IPS-18a (cell line): ENCODE results near the gene CDH4.

Source experiments
- H3K27ac ChIP-seq: one replicate; pipeline ENCODE4 v1.5.1; 2013; ENCODE audit warnings: low read length
- H3K27me3 ChIP-seq: one replicate; pipeline ENCODE4 v1.6.1; 2013; ENCODE audit warnings: mild to moderate bottlenecking, low read length; ENCODE audit not compliant: control insufficient read depth, insufficient read depth
- H3K36me3 ChIP-seq: one replicate; pipeline ENCODE4 v1.6.1; 2013; ENCODE audit warnings: low read depth, low read length; ENCODE audit not compliant: control insufficient read depth
- H3K4me1 ChIP-seq: one replicate; pipeline ENCODE4 v1.6.1; 2013; ENCODE audit warnings: low read depth, low read length; ENCODE audit not compliant: control insufficient read depth
- H3K4me3 ChIP-seq: one replicate; pipeline ENCODE4 v1.5.1; 2013; ENCODE audit warnings: low read length
- H3K9ac ChIP-seq: one replicate; pipeline ENCODE4 v1.6.1; 2013; ENCODE audit warnings: mild to moderate bottlenecking, low read length, moderate library complexity
- H3K9me3 ChIP-seq: one replicate; pipeline ENCODE4 v1.6.1; 2013; ENCODE audit warnings: low read depth, low read length; ENCODE audit not compliant: control insufficient read depth

Gene CDH4

DNA sequence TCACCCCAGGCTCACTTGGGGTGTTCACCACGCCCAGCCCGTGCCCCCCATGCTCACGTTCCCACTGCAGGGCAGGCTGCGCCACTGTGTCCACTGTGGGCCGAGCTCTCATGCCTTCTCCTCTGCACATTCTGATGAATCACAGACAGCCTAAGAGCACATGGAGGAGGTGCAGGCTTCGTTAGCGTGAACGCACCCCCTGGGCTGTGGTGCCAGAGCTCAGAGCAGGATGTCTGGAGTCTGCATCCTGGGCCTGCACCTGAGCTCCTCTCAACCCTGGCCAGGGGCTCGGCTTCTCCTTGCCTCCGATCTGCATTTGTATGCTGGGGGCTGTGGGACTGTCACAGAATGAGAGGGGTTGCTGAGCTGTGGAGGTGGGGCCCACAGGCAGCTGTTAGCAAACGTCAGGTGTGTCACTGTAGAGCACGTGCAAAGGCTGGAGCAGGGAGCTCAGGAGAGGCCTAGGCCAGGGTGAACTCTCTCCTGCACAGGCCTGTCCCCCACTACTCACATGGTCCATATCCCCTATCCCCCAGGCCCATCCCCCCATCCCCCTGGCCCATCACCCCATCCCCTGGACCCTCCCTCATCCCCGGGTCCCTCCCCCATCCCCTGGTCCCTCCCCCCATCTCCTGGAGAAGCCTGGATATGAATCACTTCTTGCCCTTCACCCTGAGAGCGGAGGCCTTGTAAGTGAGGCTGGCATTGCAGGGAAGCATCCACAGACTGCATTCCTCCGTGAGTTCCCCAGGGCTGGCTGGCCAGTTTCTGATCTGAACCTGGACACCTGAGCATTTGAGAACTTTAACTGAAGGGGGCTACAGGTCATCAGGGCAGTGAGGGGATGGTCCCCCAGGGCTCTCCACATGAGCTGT is 504.1 kb downstream of the CDH4 start:
- no peaks in the 10 kb centered on the region for H3K27me3 ChIP-seq
- H3K36me3 ChIP-seq, result no peaks in the 10 kb centered on the region
- peaks cover 9% of the 10 kb centered on the region for H3K4me1 ChIP-seq
- no peak overlapping the region for H3K4me3 ChIP-seq
- no peak overlapping the region for H3K27ac ChIP-seq
- H3K9ac ChIP-seq, result no peak overlapping the region
- no peaks in the 10 kb centered on the region for H3K9me3 ChIP-seq

DNA sequence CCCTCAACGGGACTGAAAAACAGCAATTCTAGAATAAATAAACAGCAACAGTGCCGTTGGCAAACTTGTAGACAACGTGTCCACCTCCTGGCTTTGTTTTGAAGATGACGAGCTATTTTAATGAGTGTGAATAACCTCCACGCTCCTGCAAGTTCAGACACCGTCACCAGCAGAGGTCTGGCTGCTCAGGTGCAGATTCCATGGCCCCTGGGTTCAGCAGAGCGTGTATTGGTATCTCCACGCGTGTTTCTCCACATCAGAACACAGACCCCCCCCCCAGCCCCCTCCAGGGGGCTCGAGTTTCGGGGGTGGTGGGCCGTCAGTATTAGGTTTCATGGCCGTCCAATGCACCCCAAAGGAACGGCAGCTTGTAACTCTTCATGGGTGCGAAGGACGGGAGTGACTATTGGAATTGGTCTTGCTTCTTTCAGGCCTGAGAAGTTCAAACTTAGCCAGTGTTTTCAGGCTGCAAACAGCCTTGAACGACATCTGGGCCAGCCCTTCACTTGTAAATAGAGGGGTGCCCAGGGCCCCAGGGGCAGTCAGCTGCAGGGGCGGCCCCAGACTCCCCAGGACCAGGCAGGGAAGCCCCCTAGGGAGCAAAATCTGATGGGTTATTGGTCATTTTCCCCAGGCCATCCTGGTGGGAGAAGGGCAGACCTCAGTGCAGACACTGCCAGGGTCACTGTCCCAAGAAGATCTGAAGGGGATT is 505.1 kb downstream of the CDH4 start:
- Histone ChIP-seq H3K9me3 (no peaks in the 10 kb centered on the region), H3K4me3 (no peak overlapping the region), H3K9ac (no peak overlapping the region), H3K27me3 (no peaks in the 10 kb centered on the region), H3K4me1 (peaks cover 9% of the 10 kb centered on the region), H3K36me3 (no peaks in the 10 kb centered on the region), H3K27ac (no peak overlapping the region)

- H3K27ac ChIP-seq, result no peak overlapping the region
- peaks cover 9% of the 10 kb centered on the region for H3K4me1 ChIP-seq
- H3K9me3 ChIP-seq, result no peaks in the 10 kb centered on the region
- no peak overlapping the region for H3K9ac ChIP-seq
- no peaks in the 10 kb centered on the region for H3K27me3 ChIP-seq
- no peaks in the 10 kb centered on the region for H3K36me3 ChIP-seq
- no peak overlapping the region for H3K4me3 ChIP-seq
Observed at GRCh38 chr20:61757678-61758563, 505.9 kb downstream of the CDH4 start.

DNA sequence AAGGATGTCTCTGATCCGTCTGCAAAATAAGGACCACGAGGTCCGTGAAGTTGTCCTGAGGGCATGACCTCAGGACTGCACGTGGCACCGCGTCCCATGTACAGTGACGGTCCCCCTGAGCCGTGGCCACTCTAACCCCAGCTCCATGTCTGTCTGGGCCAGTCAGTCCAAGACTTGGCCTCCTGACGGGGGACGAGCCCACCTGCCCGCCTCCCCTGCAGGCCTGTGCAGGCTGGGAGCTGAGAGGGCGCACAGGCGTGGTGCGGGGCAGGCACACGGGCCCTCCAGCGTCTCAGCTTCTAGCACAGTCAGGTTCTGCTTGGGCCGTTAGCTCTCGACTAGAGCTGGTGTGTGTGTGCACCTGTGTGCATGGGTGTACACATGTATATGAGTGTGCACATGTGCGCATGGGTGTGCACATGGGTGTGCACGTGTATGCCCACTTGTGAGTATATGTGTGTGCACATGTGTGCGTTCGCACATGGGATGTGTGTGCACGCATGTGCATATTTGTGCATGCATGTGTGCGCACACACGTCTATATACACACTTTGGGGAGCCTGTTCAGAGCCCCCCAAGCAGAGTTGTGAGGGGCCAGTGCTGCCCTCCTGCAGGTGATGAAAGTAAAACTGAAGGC is 506.6 kb downstream of the CDH4 start:
- no peaks in the 10 kb centered on the region for H3K36me3 ChIP-seq
- H3K4me3 ChIP-seq, result no peak overlapping the region
- no peaks in the 10 kb centered on the region for H3K27me3 ChIP-seq
- no peaks in the 10 kb centered on the region for H3K9me3 ChIP-seq
- H3K4me1 ChIP-seq, result peaks cover 2% of the 10 kb centered on the region
- no peak overlapping the region for H3K27ac ChIP-seq
- H3K9ac ChIP-seq, result no peak overlapping the region

- H3K27me3 ChIP-seq, result no peaks in the 10 kb centered on the region
- H3K36me3 ChIP-seq, result no peaks in the 10 kb centered on the region
- no peaks in the 10 kb centered on the region for H3K9me3 ChIP-seq
- no peak overlapping the region for H3K9ac ChIP-seq
- H3K4me3 ChIP-seq, result no peak overlapping the region
- H3K4me1 ChIP-seq, result no peaks in the 10 kb centered on the region
- H3K27ac ChIP-seq, result no peak overlapping the region
Observed at GRCh38 chr20:61759286-61760065, 507.4 kb downstream of the CDH4 start.

DNA sequence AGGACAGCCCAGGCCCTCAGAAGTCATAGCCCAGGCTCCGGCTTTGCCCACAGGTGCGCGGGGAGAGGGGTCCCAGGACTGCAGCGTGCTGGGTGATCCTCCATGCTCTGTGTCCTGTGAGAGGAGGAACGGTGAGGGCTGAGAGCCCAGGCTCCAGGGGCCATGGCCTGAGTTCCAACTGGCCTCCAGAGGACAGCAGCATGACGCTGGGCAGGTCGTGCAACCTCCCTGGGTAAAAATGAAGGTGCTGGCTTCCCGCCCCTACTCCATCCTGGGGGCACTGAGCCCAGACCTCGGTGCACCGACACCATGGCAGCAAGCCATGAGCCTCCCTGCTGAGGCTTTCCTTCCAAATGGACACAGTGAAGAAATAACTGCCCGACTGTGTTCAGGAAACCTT is 508.3 kb downstream of the CDH4 start:
- H3K4me3 ChIP-seq, result no peak overlapping the region
- no peak overlapping the region for H3K27ac ChIP-seq
- no peaks in the 10 kb centered on the region for H3K9me3 ChIP-seq
- no peak overlapping the region for H3K9ac ChIP-seq
- no peaks in the 10 kb centered on the region for H3K36me3 ChIP-seq
- H3K27me3 ChIP-seq, result no peaks in the 10 kb centered on the region
- no peaks in the 10 kb centered on the region for H3K4me1 ChIP-seq

DNA sequence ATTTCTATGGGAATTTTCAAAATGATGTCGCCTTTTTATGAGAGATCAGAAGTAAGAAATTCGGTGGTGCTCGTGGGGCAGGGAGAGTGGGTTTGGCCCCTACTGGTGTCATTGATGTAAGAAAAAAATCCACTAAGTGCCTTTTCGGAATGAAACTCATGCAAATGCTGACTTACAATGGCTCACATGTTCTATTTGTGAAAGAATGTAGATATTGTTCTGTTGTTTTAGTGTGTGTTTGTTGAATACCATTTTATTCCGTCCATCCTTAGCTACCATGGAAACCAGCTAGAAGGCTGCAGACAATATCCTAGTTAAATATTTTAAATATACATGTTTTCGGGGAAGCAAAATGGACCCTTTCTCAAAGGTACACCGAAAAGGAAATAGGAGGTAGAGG is 508.7 kb downstream of the CDH4 start:
- Histone ChIP-seq H3K4me3 (no peak overlapping the region), H3K27me3 (no peaks in the 10 kb centered on the region), H3K9me3 (no peaks in the 10 kb centered on the region), H3K27ac (no peak overlapping the region), H3K36me3 (no peaks in the 10 kb centered on the region), H3K9ac (no peak overlapping the region), H3K4me1 (no peaks in the 10 kb centered on the region)

DNA sequence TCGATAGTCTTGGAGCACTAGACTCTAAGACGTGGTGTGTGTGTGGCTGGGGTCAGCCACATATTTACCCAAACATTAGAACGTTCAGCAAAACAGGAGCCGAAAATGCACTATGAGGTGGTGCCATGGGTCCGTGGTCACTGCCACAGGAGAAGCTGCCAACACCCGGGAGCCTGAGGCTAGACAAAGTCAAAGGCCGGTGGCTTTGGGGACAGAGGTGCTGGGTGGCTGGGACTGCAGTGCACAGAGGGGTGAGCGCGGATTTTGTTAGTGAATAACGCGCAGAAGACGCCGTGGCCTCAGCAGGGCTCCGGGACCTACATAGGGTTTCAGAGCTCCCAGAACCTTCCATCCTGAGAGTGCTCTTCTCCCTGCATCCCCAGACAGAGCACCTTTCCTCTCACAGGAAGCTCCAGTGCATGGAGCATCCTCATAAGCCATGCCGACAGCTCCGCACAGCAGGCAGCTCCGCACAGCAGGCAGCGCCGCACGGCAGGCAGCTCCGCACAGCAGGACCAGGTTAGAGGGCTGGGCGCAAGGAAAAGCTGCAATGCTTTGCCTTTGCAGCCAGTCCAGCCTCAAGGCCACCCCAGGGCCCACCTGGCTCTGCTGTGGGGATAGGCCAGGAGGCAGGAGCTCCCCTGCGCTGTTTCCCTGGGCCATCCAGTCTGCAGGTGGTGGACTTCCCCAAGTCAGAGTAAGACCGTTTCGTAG is 509.5 kb downstream of the CDH4 start:
- Histone ChIP-seq H3K4me3 (no peak overlapping the region), H3K9ac (no peak overlapping the region), H3K27ac (no peak overlapping the region), H3K9me3 (no peaks in the 10 kb centered on the region), H3K36me3 (no peaks in the 10 kb centered on the region), H3K27me3 (no peaks in the 10 kb centered on the region), H3K4me1 (no peaks in the 10 kb centered on the region)

GRCh38 chr20:61762167-61762710 is 510.2 kb downstream of the CDH4 start:
- Histone ChIP-seq H3K9me3 (no peaks in the 10 kb centered on the region), H3K27ac (no peak overlapping the region), H3K4me1 (no peaks in the 10 kb centered on the region), H3K9ac (no peak overlapping the region), H3K4me3 (no peak overlapping the region), H3K27me3 (no peaks in the 10 kb centered on the region), H3K36me3 (no peaks in the 10 kb centered on the region)
